GM21515 (cell line): ENCODE data around the gene SDK1.

Experiments
- ATAC-seq: cut with Tn5 transposase; IDR thresholded peaks from one replicate; pipeline ENCODE4 v1.9.1; 2021; ENCODE audit not compliant: unreplicated experiment

The SDK1 gene

GRCh38 chr7:3283130-3283704 is 17.8 kb upstream of the SDK1 start:
- no peak for ATAC-seq

- ATAC-seq, result no peak
Measured at GRCh38 chr7:3285652-3286051, 15.4 kb upstream of the SDK1 start.

- ATAC-seq, result no peak
Measured at GRCh38 chr7:3289996-3290395, 11.1 kb upstream of the SDK1 start.

DNA sequence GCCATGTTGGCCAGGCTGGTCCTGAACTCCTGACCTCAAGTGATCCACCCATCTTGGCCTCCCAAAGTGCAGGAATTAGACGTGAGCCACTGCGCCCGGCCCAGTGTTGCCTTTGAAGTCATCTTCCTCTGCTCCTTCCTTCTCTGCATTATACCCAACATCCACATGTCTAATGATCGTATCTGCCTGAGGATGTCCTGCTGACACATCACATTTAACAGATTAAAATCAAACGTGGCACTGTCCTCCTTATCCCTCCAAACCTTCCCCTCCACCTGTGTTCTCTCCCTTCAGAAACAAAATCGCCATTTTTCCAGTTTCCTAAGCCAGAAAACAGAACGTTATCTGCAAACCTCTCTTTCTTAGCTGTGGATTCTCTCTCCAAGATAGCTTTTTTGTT is 8.4 kb upstream of the SDK1 start:
- no peak for ATAC-seq

DNA sequence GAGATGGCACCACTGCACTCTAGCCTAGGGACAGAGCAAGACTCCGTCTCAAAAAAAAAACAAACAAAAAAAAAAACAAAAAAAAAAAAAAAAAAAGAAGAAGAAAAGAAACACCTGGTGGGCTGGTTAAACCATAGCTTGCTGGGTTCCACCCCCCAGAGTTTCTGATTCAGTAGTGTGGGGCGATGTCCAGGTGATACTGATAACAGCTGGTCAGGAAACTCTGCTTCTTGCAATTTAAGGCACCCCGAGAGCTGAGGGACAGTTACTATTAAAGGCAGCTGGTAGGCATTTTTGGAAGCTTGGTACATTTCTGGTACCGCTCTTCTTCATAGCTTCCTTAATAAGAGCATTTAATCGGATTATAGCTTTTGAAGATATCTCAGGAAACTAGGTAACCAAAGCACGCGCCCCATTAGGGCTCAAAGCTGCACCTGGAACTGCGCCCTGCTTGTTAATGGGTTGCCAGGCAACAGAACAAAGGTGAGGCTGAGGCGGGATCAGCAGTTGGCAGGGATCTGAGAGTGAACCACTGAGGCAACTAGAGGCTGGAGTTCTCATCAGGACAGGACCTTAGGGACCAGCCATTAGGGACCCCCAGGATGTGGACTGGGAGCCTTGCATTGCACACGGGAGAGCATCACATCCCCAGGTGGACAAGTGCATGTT is 6.5 kb upstream of the SDK1 start:
- ATAC-seq, result no peak

DNA sequence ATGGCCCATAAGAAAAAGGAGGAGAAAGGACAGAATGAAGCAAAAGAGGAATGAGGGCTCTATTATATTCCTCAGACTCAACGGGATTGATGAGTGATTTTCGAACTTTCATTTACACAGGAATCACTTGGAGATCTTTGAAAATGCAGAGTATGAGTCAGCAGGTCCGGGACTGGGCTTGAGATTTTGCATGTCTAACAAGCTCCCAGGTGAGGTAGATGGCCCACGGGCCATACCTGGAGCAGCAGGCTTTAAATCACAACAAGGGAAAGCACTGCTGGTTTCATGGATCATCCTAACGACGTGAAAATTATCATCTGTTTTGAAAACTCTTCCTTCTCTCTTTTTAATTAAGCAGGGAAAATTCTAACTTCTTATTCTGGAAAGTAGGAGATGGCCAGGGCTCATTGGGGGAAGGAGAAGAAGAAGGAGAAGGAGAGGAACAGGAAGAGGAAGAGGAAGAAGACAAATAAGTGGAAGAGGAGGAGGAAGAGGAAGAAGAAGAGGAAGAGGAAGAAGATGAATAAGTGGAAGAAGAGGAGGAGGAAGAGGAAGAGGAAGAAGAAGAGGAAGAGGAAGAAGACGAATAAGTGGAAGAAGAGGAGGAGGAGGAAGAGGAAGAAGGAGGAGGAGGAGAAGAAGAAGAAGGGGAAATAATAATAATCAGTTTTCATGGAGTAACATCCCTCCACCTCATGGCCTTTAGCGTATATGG is 3.8 kb upstream of the SDK1 start:
- no peak for ATAC-seq

DNA sequence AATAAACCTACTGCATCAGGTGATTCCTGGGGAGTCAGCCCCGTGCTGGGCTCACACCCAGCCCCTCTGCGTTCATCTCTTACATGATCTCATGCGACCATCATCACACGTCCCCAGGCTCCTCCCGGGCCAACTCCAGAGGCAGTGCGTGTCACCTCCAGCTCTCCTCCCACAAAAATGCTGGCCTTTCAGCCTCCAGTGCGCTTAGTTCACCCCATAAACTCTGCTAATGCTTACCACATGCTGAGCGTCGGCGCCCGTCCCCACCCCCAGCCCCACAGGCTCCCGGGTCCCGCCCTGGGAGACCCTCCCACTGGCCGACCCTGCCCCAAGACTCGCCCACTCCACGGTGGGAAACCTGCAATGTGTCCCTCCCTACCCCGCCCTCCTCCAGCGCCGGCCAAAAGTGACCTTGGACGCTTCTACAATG is 816 bp upstream of the SDK1 start:
- ATAC-seq, result no peak

GRCh38 chr7:3301449-3301731 is 338 bp downstream of the SDK1 start:
- peak; percentile 4 for ATAC-seq

DNA sequence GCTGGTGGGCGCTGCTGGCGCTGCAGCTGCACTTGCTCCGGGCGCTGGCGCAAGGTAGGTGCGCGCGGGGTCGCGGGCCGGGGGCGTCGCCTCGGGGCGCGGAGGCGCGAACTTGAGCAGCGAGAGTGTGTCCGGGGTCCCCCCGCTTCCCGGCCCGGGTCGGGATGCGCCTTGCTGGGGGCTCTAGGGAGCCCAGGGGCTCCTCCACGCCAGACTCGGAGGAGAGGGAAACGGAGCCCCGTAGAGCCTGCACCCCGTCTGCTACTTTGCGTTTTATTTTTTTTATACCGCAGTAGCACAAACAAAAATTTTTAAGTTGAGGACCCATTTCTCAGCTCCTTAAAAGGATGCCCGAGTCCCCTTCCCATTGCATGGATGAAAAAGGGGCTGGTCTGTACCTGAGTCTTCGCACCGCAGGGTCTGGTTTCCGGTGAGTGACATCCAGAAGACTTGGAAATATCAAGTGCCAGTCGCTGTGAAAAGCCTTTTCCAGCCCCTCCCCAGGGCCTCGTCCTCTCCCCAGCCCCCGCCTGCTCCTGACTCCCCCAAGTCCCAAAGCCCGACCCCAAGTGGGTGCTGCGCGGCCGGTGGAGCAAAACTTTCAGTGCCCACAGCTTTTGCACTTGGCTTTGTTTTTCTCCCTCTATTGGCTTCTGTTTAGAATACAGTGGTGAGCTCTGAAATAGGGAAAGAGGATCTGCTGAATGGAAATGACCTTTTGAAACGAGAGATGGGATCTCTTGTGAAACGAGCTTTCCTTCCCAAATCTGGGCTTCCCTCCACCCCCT is 973 bp downstream of the SDK1 start:
- no peak for ATAC-seq

- ATAC-seq, result no peak
Measured at GRCh38 chr7:3302681-3303320, 1.7 kb downstream of the SDK1 start.

DNA sequence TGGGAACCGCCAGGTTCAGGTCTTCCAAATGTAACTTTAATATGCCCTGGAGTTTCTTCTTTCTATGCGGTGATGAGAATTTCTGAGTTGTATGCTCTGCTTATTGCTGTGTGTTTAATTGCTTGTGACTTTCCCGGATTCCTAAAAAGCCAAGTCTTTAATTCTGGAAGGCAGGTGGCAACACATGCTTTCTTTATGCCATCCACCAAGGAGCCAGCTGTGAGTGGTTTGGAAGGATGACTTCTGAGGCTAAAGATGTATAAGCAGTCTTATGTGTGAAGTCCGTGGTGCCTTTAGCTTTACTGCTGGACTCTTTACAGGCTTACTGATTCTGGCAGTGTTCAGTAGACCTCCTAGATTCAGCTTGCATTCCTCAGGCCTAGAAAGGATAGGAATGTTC is 3.1 kb downstream of the SDK1 start:
- no peak for ATAC-seq

DNA sequence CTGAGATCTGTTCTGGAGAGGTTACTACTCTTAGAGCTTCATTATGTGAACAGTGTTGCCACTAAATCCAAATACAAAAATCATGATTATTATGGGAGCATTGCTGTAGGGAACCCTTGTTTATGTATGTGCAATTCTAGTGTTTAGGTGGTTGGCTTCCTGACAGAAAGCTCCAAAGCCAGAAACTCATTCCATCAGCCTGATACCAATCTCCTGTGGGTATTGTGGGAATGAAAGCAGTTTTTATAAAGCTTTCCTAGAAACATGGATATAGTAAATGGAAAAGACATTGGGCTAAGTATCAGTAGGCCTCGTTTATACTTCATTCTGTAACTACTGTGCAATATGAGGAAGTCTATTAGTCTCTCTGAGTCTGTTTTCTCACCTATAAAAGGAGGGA is 6.4 kb downstream of the SDK1 start:
- no peak for ATAC-seq

DNA sequence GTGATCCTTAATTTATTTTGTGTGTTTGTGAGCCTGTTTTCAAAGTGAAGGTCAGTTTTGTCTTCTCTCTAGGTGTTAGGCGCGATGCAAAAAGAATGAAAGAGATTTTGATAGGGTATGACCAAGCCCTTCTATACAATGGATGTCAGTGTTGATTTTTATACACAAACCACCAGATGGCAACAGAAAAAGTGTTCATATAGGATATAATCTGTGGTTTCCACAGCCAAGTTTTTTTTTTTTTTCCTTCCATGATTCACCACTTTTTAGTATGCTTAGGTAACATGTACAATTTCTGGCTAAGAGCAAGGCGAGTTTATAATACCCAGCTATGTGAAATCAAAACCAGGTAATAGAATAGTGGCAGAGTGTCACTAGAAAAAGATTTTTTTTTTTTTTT is 8.1 kb downstream of the SDK1 start:
- ATAC-seq, result no peak

DNA sequence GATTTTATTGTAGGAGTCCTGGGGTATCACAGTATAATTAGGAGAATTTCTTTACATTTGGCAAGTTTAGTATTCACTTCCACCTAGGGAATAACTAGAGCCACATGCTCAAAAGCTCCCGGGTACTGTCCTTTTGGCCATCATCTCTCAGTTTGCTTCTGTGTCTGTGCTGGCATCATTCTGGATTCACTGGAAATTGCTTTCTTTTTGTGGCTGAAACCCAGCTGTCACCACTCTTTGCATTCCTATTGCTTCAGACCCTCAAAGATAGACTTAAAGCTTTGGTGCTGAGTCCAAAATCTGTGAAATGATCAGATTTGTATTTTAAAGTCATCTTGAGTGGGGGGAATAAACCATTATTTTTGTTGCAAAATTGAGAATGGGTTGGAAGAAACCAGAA is 8.9 kb downstream of the SDK1 start:
- no peak for ATAC-seq

- no peak for ATAC-seq
Measured at GRCh38 chr7:3310884-3311283, 9.8 kb downstream of the SDK1 start.

DNA sequence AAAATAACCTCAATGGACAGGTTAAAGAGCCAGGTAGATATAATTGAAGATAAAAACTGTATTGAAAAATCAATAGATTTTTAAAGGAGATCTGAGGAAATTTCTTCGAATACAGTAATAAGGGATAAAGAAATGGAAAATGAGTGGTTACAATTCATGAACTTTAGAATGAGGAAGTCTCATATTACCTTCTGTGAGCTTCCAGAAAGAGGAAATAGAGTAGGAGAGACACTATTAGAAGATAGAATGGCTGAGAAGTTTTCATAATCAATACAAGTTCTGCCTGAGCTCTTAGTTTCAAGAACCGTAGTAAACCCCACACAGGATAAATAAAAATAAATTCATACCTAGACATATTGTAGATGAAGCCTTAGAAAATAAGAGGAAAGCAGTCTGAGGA is 11.5 kb downstream of the SDK1 start:
- no peak for ATAC-seq

GRCh38 chr7:3318874-3319273 is 17.8 kb downstream of the SDK1 start:
- ATAC-seq, result no peak

DNA sequence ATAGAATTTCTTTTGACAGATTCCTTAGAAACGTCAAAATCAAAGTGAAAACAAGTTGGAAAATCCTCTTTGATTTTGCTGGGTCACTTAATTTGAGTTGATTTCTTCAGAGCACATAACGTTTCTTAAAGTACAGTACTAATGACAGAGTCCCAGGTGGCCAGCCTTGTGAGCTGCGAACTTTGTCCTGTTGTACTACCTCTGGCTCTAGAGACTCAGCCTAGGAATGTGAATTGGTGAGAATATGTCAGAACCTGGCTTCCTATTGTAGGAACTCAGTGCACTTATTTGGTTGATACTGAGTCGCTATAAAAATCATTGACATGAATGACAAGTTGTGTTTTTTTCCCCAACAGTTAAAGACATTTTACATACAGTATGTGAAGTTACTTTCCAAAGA is 20.2 kb downstream of the SDK1 start:
- no peak for ATAC-seq

DNA sequence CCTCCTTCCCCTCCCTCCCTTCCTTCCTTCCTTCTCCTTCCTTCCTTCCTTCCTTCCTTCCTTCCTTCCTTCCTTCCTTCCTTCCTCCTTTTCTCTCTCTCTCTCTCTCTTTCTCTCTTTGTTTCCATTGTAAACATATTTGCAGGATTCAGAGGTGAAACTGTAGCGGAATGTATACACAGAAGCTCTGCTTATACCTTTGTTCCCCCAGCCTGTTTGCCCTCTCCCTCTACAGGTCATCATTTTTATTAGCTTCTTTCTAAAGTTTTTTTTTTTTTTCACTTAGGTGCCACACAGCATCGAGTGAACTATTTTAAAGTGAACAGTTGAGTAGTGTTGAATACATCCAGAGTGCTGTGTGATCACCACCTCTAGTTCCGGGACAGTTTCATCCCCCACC is 20.7 kb downstream of the SDK1 start:
- ATAC-seq, result no peak

GRCh38 chr7:3326246-3326645 is 25.2 kb downstream of the SDK1 start:
- no peak for ATAC-seq

DNA sequence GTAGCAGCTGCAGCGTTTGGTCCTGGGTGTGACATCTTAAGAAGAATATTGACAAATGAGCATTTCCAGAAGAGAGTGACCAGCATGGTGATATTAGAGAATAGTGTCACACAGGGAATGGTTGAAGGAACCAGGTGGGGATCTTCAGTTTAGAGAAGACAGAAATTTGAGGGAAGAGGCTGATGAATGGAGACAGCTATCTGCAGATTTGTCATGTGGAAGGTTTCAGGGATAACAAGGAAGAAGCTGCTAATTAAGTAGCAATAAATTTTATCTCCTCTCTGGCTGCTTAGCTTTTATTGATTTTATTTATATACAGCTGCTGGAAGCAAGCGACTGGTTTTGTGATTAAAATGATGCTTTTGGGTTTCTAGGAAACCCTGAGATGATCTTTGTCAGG is 26.0 kb downstream of the SDK1 start:
- ATAC-seq, result no peak

- ATAC-seq, result no peak
Measured at GRCh38 chr7:3327655-3328054, 26.6 kb downstream of the SDK1 start.
